ENCODE measurements around the gene EDN1.

GRCh38 chr6:12269110-12269509 is 21.1 kb upstream of the EDN1 start:
- TF ChIP-seq, protein P1, sequence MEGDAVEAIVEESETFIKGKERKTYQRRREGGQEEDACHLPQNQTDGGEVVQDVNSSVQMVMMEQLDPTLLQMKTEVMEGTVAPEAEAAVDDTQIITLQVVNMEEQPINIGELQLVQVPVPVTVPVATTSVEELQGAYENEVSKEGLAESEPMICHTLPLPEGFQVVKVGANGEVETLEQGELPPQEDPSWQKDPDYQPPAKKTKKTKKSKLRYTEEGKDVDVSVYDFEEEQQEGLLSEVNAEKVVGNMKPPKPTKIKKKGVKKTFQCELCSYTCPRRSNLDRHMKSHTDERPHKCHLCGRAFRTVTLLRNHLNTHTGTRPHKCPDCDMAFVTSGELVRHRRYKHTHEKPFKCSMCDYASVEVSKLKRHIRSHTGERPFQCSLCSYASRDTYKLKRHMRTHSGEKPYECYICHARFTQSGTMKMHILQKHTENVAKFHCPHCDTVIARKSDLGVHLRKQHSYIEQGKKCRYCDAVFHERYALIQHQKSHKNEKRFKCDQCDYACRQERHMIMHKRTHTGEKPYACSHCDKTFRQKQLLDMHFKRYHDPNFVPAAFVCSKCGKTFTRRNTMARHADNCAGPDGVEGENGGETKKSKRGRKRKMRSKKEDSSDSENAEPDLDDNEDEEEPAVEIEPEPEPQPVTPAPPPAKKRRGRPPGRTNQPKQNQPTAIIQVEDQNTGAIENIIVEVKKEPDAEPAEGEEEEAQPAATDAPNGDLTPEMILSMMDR (IDR thresholded peaks at IDR 0.05; ENCODE audit: low read depth, low read length) = no peak
- no peak for TF ChIP-seq POLR2A (IDR thresholded peaks at IDR 0.05; ENCODE audit: extremely low read depth, insufficient read length)
- TF ChIP-seq, protein P2, sequence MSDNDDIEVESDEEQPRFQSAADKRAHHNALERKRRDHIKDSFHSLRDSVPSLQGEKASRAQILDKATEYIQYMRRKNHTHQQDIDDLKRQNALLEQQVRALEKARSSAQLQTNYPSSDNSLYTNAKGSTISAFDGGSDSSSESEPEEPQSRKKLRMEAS (IDR thresholded peaks at IDR 0.05; ENCODE audit: low read depth, low read length) = no peak

All from NB4 (cell line).